GM20000 (cell line): ENCODE data around the gene AKT3.
A peak's percentile ranks its signal among the peaks of the same experiment; 100 is the strongest.

Experiments used
- DNase-seq: peaks from one replicate; pipeline ENCODE4 v3.0.0; 2012; ENCODE audit warnings: low spot score
- TF ChIP-seq, protein P1 (sequence below): IDR thresholded peaks from 2 replicates; pipeline ENCODE4 v1.5.1; 2012; ENCODE audit warnings: mild to moderate bottlenecking, control low read depth; ENCODE audit errors: extremely low read depth, missing control alignments

AKT3 gene

DNA sequence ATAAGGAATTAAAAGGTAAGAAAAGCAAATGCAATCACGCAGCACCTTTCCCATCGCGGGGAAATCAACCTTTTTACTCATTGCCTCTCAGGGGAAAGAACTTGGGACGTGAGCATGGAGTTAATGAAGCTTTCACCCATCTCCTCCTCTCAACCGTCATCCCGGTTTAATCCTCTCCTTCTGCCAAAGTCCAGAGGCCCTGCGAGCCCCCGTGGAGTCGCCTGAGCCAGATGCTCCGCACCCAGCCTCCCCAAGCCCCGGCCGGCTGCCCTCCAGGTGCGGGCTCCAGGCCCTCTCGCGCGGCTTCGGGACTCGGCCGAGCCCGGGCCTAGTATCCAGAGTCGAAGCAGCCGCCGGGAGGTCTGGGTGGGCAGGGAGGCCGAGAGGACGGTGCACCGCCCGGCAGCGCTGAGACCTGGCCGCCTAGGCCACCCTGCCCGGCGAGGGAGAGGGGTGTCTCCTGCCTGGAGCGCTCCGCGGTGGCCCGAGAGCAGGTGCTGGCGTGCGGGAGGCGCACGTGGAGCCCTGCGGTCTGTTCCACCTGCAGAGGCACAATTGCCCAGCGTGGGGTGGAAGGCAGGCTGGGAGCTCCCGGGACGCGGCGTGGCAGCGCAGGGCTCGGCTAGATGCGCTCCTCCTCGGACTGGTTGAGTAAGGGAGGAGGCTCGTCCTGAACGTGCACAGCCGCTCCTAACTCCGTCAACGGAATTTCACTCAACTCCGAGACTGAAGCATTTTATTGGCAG lies 375.7 kb downstream of the AKT3 start:
- TF ChIP-seq, protein P1, sequence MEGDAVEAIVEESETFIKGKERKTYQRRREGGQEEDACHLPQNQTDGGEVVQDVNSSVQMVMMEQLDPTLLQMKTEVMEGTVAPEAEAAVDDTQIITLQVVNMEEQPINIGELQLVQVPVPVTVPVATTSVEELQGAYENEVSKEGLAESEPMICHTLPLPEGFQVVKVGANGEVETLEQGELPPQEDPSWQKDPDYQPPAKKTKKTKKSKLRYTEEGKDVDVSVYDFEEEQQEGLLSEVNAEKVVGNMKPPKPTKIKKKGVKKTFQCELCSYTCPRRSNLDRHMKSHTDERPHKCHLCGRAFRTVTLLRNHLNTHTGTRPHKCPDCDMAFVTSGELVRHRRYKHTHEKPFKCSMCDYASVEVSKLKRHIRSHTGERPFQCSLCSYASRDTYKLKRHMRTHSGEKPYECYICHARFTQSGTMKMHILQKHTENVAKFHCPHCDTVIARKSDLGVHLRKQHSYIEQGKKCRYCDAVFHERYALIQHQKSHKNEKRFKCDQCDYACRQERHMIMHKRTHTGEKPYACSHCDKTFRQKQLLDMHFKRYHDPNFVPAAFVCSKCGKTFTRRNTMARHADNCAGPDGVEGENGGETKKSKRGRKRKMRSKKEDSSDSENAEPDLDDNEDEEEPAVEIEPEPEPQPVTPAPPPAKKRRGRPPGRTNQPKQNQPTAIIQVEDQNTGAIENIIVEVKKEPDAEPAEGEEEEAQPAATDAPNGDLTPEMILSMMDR = no peak
- DNase-seq = peak; percentile 36

- TF ChIP-seq, protein P1 = no peak
- peak; percentile 45 for DNase-seq
Measured at GRCh38 chr1:243473227-243474135, 376.6 kb downstream of the AKT3 start.

- TF ChIP-seq, protein P1 = no peak
- DNase-seq = peak; percentile 39
Measured at GRCh38 chr1:243471754-243472745, 378.0 kb downstream of the AKT3 start.

DNA sequence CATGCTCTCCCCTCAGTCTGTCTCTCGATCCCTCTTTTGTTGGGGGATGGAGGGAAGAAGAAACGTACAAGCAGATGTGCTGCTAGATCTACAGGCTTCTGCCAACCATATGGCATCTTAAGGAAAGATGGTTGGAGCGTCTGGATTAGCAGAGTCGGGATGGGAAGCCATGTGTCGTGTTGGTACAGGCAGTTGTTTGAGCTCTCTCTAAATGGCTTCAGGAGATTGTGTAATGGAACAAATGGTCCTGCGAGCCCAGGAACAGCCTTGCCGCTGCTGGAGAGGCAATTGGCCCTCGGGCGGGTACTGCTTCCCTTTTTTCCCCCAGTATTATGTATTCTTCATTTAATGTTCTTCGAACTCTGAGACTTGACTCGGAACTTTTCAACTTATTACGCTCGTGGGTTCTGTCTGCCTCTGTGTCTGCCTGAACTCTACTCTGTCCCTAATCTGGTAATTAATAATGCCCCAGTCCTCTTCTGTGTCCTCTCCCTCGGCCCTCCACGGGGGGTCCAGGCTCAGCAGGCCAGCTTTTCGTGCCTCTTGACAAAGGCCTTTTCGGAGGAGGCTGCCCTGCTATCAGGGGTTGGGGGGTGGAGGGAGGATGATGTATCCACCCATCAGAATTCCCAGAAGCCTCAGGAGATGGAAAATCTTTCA lies 378.9 kb downstream of the AKT3 start:
- DNase-seq = no peak
- TF ChIP-seq, protein P1 = no peak

- TF ChIP-seq, protein P1 = no peak
- no peak for DNase-seq
Measured at GRCh38 chr1:243470502-243470901, 379.5 kb downstream of the AKT3 start.

DNA sequence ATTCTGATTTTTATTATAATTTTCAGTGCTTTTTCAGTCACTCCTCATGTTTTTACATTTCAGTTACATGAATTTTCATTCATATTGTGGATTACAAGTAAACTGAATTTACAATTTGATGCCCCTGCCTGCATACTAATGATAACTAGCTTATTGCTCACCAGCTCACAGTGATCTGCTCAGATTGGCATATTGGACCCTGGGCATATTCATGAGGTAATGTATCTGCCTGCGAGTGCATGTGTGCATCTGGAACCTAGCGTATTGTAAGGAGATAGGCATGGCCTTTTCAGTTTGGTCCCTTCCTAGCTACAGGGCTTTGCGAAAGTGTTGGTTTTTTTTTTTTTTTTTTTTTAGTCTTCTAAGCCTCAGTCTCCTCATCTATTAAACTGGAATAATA lies 380.5 kb downstream of the AKT3 start:
- DNase-seq = no peak
- TF ChIP-seq, protein P1 = no peak
